Activated CD8-positive, alpha-beta T cell treated with anti-CD3 and anti-CD28 coated beads, Interleukin-2, amount 10 ng/mL, durations not matched to agents 7 days and 5 days (primary cell): ENCODE results near the gene NEK11. TPM values are rescaled to one million over a fixed set of nuclear protein-coding genes. Genes with fewer than 3 reads are reported as not detected.
"Not testable (repeated sequence)": the region's sequence is repeated elsewhere in the genome, so short reads cannot be mapped to it uniquely, and the experiment has no call there.

Experiments used
- ATAC-seq: fragments of 150-1000 bp; cut with Tn5 transposase; one replicate; pipeline ENCODE4 v1.10.0; 2021; ENCODE audit warnings: moderate library complexity
- CTCF ChIA-PET: fragments of 350-600 bp; sonication (Branson Sonifier 250); formaldehyde crosslinking; loops from one replicate; lab custom pipeline; 2021; ENCODE audit warnings: antibody characterized with exemption; lab: Charles Lee
- POLR2A ChIA-PET: fragments of 350-600 bp; sonication (Branson Sonifier 250); formaldehyde crosslinking; loops from one replicate; lab custom pipeline; 2021; ENCODE audit warnings: antibody characterized with exemption; lab: Charles Lee
- DNase-seq: peaks from one replicate; pipeline ENCODE4 v3.0.0-alpha.2; 2020
- H3K27ac Mint-ChIP-seq: one replicate; pipeline ENCODE4 v1.8.0; 2021; ENCODE audit warnings: mild to moderate bottlenecking, mixed read lengths
- H3K27me3 Mint-ChIP-seq: one replicate; pipeline ENCODE4 v1.8.0; 2021; ENCODE audit warnings: low read depth, mixed read lengths
- H3K36me3 Mint-ChIP-seq: one replicate; pipeline ENCODE4 v1.8.0; 2021; ENCODE audit warnings: low read depth, mixed read lengths
- H3K4me1 Mint-ChIP-seq: one replicate; pipeline ENCODE4 v1.8.0; 2021; ENCODE audit warnings: low read depth, mixed read lengths
- H3K4me3 Mint-ChIP-seq: one replicate; pipeline ENCODE4 v1.8.0; 2021; ENCODE audit warnings: mild to moderate bottlenecking, mixed read lengths
- H3K9me3 Mint-ChIP-seq: one replicate; pipeline ENCODE4 v1.8.0; 2022; ENCODE audit warnings: mixed read lengths; ENCODE audit not compliant: insufficient read depth
- total RNA-seq, 2 experiments: library from RNA; stranded (reverse); gene quantifications; one replicate each; pipeline ENCODE4 v1.2.3, GENCODE V29; 2021

NEK11 gene
- total RNA-seq, 2 experiments from 2014 or later: 0.58 to 1.7 TPM

DNA sequence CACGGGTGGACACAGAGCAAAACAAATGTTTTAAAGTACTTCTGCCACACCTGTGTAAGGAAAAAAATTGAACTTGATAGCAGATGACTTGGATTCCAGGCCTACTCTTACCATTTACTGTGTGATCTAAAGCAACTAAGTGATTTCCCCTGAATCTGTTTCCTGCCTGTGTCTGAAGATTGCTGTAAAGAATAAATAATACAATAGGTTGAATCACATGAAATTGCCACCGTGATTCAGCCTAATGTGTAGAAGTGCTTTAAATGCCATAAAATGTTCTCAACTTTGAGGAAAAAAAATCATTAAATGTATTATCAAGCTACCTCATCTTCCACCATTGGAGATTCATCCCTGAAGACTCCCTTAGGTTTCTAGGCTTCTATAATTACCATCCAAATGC is 327.3 kb downstream of the NEK11 start:
- CTCF ChIA-PET: no interaction called here
- POLR2A ChIA-PET: no interaction called here
- H3K36me3 Mint-ChIP-seq: no peaks in the 10 kb centered on the region

DNA sequence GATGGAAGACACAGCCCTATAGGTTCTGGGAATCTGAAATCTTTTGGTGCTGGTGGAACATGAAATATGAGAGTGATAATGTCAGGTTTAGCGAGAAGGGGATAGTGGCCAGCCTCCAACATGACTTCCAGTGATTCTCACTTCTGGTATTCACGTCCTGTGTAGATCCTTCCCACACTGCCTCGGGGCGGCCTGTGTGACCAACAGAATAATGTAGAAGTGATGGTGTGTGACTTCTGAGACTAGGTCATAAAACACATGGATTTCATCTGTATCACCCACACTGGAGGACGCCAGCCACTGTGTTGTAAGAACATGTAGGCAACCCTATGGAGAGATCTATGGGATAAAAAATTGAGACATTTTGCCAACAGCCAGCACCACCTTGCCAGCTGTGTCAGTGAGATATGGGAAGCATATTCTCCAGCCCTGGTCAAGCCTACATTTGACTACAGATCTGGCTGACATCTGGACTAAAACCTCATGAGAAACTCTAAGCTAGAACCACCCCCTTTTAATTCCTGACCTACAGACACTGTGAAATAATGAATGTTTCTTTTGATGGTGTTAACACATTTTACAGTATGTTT is 329.4 kb downstream of the NEK11 start:
- DNase-seq (no peak), ATAC-seq (no peak)
- H3K27ac Mint-ChIP-seq: peak overlapping the region; percentile 4
- no peaks in the 10 kb centered on the region for H3K9me3 Mint-ChIP-seq
- peaks cover 2% of the 10 kb centered on the region for H3K4me1 Mint-ChIP-seq
- no peak overlapping the region for H3K4me3 Mint-ChIP-seq
- ChIA-PET POLR2A (no interaction called here), CTCF (no interaction called here)
- no peaks in the 10 kb centered on the region for H3K36me3 Mint-ChIP-seq
- peaks cover 6% of the 10 kb centered on the region for H3K27me3 Mint-ChIP-seq

More for the DNA sequence above, 327.3 kb downstream of the NEK11 start:
- DNase-seq: no peak
- Mint-ChIP-seq H3K27me3 (peaks cover 4% of the 10 kb centered on the region), H3K4me3 (no peak overlapping the region), H3K9me3 (no peaks in the 10 kb centered on the region), H3K27ac (no peak overlapping the region), H3K4me1 (no peaks in the 10 kb centered on the region)
- no peak for ATAC-seq

DNA sequence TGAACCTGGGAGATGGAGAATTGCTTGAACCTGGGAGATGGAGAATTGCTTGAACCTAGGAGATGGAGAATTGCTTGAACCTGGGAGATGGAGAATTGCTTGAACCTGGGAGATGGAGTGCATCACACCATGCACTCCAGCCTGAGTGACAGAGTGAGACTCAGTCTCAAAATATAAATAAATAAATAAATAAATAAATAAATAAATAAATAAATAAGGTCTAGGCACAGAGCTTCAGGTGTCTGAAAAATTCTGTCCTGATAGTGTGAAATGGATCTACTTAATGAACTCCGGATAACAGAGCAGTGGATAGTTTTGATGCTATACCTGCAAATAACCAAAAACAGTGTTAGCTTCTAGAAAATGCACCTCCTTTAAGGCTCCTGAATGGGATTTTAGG is 330.6 kb downstream of the NEK11 start:
- peaks cover 12% of the 10 kb centered on the region for H3K4me1 Mint-ChIP-seq
- no peak overlapping the region for H3K4me3 Mint-ChIP-seq
- H3K36me3 Mint-ChIP-seq: peaks cover 3% of the 10 kb centered on the region
- H3K27me3 Mint-ChIP-seq: peaks cover 9% of the 10 kb centered on the region
- ATAC-seq (no peak), DNase-seq (no peak)
- no peak overlapping the region for H3K27ac Mint-ChIP-seq
- ChIA-PET POLR2A (no interaction called here), CTCF (no interaction called here)
- H3K9me3 Mint-ChIP-seq: no peaks in the 10 kb centered on the region

DNA sequence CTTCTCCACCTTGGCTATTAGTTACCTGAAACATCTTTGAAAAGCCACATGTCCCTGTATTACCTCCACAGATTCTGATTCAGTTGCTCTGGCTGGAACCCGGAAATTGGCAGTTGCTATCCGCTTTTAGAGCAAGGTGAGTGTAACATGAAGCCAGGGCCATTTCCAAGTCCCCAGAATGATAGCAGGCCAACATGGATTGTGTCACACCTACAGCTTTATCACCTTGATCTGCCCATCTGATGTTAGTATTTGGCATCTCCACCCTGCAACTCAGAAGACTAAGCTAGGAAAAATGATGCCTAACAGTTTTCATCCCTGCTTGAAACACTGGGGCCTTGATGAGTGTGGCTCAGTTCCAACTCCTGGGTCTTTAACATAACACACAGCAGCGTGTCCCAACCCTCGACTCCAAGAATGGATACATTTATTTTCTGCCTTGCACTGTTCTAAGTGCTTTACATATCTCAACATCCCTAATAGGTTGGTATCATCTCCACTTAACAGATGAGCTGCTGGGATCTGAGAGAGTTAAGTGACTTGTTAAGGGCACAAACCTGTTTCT is 333.6 kb downstream of the NEK11 start:
- ATAC-seq: no peak
- CTCF ChIA-PET: no interaction called here
- Mint-ChIP-seq H3K27me3 (peaks cover 29% of the 10 kb centered on the region), H3K36me3 (peaks cover 4% of the 10 kb centered on the region), H3K9me3 (no peaks in the 10 kb centered on the region), H3K4me3 (no peak overlapping the region), H3K4me1 (peaks cover 16% of the 10 kb centered on the region), H3K27ac (no peak overlapping the region)
- DNase-seq: no peak
- POLR2A ChIA-PET: no interaction called here

DNA sequence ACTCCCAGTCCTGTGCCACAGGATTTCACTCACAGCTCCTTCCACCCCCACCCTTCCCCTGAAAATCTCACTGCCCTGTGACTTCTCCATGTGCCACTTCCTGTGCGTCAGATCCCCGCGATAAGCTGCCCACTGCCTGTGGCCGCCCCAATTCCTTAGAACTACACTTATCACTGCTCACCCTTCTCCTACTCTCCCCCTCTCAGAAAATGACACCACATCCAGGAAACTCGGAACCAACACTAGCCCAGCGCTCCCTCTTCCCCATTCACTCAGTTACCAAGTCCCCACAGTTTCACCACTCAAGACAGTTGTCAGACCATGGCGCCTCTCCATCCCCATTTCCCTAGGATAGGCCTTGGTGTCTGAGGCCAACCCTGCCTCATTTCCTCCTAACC is 334.4 kb downstream of the NEK11 start:
- ATAC-seq, H3K4me3 Mint-ChIP-seq, H3K27ac Mint-ChIP-seq, H3K9me3 Mint-ChIP-seq, H3K36me3 Mint-ChIP-seq, POLR2A ChIA-PET, CTCF ChIA-PET, DNase-seq: not testable (repeated sequence)
- Mint-ChIP-seq H3K4me1 (peaks cover 16% of the 10 kb centered on the region), H3K27me3 (peaks cover 31% of the 10 kb centered on the region)

DNA sequence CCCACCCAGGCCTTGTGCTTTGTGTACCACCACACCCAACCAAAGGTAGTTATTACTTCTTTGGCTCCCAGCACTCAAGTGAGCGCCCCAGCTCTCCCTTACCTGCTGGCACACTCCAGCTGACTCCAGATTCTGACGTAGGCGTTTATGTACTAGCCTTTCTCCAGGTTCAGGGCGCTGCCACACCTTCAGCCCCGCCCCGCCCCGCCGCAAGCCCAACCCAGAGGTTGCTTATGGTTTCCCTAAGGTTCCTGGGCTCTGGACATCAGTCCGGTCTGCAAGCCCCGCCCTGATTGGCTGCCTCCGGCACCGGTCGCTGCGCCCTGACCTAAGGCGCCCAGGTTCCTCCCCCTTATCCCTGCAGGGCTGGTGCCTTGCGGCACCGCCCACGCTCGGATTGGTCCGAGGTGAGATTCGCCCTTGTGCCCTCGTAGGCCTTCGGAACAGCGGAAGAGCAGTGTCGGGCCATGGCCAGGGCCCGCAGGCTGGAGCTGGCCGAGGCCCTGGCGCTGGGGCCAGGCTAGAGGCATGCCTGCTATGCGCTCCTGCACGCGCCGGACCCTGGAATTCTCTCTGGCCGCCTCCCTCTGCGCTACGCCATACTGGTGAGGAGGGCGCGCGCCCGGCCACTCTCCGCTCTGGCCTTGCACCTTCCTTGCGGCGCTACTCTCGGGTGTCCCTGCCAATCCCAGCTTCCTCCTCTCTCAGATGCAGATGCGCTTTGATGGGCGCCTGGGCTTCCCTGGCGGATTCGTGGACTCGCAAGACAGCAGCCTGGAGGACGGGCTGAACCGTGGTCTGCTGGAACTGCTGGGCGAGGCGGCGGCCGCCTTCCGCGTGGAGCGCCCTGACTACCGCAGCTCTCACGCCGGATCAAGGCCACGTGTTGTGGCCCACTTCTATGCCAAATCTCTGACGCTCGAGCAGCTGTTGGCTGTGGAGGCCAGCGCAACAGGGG is 335.1 kb downstream of the NEK11 start:
- CTCF ChIA-PET: no interaction called here
- POLR2A ChIA-PET: no interaction called here
- Mint-ChIP-seq H3K9me3 (no peaks in the 10 kb centered on the region), H3K27ac (no peak overlapping the region), H3K4me3 (peak overlapping the region; percentile 66), H3K27me3 (peaks cover 28% of the 10 kb centered on the region), H3K36me3 (peaks cover 4% of the 10 kb centered on the region), H3K4me1 (peaks cover 16% of the 10 kb centered on the region)
- DNase-seq (peak; percentile 31), ATAC-seq (peak; percentile 75)

DNA sequence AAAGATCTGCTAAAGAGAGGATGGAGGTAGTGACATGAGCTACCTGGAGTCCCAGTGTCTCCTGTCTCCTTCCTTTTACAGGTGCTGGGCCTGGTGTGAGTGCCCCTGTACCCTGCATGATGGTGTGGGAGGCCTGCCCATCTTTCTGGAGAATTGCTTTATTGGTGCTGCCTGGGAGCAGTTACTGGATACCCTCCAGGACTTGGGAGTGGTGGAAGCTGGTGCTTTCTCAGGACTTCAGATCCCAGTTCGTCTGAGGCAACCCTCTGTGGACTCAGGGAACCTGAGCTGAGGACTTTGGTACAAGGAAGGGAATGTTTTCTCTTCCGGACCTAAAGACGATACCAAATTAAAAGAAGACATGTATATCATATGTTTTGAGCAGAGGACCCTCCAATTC is 336.6 kb downstream of the NEK11 start:
- Mint-ChIP-seq H3K36me3 (peaks cover 4% of the 10 kb centered on the region), H3K27ac (no peak overlapping the region), H3K27me3 (peaks cover 29% of the 10 kb centered on the region), H3K4me3 (no peak overlapping the region), H3K4me1 (peaks cover 16% of the 10 kb centered on the region), H3K9me3 (no peaks in the 10 kb centered on the region)
- POLR2A ChIA-PET: interaction anchor here (0.6 to 1.2 kb wide), 2 partner anchors 18 to 470 kb away, joined by 3 read pairs; partner anchors contain the start of gene NUDT16
- ATAC-seq: no peak
- DNase-seq: no peak
- CTCF ChIA-PET: no interaction called here

DNA sequence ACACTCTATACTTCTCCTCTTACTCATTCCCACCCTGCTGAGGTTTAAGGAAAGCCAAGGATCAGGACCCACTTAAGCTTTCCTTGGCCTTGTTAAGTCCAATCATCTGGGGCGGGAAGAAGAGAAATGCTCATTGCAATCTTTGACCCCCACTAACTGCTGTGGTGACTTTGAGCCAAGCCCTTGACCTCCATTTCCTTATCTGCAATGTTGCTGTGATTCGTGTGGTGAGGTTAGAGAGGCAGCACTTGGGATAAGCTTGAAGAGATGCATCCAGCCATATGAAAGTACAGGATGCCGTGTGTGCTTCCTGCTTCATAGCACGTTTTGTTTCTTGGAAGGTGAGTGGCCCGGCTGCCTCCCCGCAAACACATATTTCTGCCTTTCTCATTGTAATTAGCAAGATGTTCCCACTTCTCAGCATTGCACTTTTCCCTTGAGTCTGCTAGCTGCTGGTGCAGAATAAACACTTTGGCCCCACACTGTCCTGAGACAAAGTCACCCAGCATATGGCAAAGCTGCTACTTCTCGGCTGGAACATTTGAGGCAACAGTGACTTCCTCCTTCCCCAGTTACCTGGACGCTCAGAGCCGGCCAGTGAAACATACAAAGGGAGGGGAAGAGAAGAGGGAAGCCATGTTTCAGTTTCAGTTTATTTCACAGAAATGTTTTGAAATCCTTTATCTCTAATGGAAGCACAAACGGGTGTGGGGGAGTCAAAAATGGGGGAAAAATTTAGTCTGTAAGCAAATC is 344.4 kb downstream of the NEK11 start:
- no peaks in the 10 kb centered on the region for H3K36me3 Mint-ChIP-seq
- H3K27me3 Mint-ChIP-seq: peaks cover 2% of the 10 kb centered on the region
- H3K4me1 Mint-ChIP-seq: peaks cover 7% of the 10 kb centered on the region
- ATAC-seq: no peak
- no peaks in the 10 kb centered on the region for H3K9me3 Mint-ChIP-seq
- no peak overlapping the region for H3K4me3 Mint-ChIP-seq
- POLR2A ChIA-PET: no interaction called here
- CTCF ChIA-PET: no interaction called here
- no peak for DNase-seq
- no peak overlapping the region for H3K27ac Mint-ChIP-seq

DNA sequence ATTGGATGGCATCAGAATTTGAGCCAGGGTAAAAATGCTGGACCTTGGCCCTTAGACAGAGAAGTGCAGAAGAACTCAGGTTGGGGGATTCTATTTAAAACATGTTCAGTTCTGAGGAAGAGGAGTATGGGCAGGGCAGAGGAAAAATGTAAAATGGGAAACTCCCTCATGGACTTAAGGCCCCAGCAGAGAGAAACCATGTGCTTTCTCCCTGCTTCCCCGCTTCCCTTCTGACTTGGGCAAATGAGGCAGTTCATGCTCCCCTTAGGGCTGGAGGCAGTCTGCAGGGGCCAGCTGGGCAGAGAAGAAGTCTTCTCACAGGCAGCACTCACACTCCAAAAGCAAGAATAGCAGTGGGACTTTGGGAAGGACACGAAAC is 345.0 kb downstream of the NEK11 start:
- no peaks in the 10 kb centered on the region for H3K36me3 Mint-ChIP-seq
- H3K27me3 Mint-ChIP-seq: peaks cover 2% of the 10 kb centered on the region
- peaks cover 7% of the 10 kb centered on the region for H3K4me1 Mint-ChIP-seq
- H3K4me3 Mint-ChIP-seq: no peak overlapping the region
- ChIA-PET POLR2A (interaction anchor here (0.6 kb wide), 1 partner anchor 20 kb away, joined by 3 read pairs; no protein-coding TSS in a partner anchor), CTCF (no interaction called here)
- H3K27ac Mint-ChIP-seq: no peak overlapping the region
- ATAC-seq (no peak), DNase-seq (no peak)
- H3K9me3 Mint-ChIP-seq: no peaks in the 10 kb centered on the region

DNA sequence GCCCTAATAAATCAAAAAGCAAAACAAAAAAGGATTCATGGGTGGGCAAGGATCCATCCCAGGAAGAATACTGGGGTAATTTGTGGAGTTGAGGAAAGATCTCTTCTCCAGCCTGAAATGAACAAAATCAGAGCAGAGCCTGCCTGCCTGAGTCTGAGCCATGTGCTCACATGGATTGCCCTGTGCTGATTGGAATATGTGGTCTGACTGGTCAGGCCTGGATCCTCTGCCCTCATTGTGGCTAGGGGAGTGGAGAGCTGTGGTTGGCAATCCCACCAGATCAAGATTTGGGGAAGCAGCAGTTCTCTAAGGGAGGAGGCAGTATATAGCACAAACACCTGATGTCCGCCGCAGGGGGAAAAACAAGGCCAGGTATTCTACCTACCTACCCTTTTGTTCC is 348.1 kb downstream of the NEK11 start:
- Mint-ChIP-seq H3K36me3 (no peaks in the 10 kb centered on the region), H3K4me3 (no peak overlapping the region), H3K4me1 (peaks cover 9% of the 10 kb centered on the region), H3K9me3 (no peaks in the 10 kb centered on the region), H3K27ac (no peak overlapping the region), H3K27me3 (no peaks in the 10 kb centered on the region)
- DNase-seq (no peak), ATAC-seq (no peak)
- POLR2A ChIA-PET: no interaction called here
- CTCF ChIA-PET: no interaction called here

DNA sequence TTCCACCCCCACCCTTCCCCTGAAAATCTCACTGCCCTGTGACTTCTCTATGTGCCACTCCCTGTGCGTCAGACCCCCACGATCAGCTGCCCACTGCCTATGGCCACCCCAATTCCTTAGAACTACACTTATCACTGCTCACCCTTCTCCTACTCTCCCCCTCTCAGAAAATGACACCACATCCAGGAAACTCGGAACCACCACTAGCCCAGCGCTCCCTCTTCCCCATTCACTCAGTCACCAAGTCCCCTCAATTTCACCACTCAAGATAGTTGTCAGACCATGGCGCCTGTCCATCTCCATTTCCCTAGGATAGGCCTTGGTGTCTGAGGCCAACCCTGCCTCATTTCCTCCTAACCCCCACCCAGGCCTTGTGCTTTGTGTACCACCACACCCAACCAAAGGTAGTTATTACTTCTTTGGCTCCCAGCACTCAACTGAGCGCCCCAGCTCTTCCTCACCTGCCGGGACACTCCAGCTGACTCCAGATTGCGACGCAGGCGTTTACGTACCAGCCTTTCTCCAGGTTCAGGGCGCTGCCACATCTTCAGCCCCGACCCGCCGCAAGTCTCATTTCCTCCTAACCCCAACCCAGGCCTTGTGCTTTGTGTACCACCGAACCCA is 354.3 kb downstream of the NEK11 start:
- DNase-seq, H3K36me3 Mint-ChIP-seq, H3K27me3 Mint-ChIP-seq, H3K9me3 Mint-ChIP-seq, ATAC-seq: not testable (repeated sequence)
- Mint-ChIP-seq H3K4me3 (peak overlapping the region; percentile 94), H3K4me1 (peaks cover 18% of the 10 kb centered on the region), H3K27ac (peak overlapping the region; percentile 94)
- POLR2A ChIA-PET: interaction anchor here (1.0 to 1.1 kb wide), 2 partner anchors 12 to 17 kb away, joined by 3 read pairs; no protein-coding TSS in a partner anchor
- CTCF ChIA-PET: interaction anchor here (1.1 to 2.0 kb wide), 2 partner anchors 286 to 348 kb away, joined by 4 to 11 read pairs; no protein-coding TSS in a partner anchor
